NB4 (cell line): Measurements from ENCODE around the gene CUTC.

Source experiments
- CTCF ChIP-seq: IDR thresholded peaks from one replicate; pipeline ENCODE4 v1.5.1; 2012; ENCODE audit warnings: low read depth, low read length
- MAX ChIP-seq: IDR thresholded peaks from 2 replicates; pipeline ENCODE4 v1.6.1; 2011; ENCODE audit warnings: low read depth, low read length
- POLR2A ChIP-seq: IDR thresholded peaks from 2 replicates; pipeline ENCODE4 v1.6.1; 2011; ENCODE audit warnings: mild to moderate bottlenecking; ENCODE audit not compliant: insufficient read length; ENCODE audit errors: extremely low read depth

DNA sequence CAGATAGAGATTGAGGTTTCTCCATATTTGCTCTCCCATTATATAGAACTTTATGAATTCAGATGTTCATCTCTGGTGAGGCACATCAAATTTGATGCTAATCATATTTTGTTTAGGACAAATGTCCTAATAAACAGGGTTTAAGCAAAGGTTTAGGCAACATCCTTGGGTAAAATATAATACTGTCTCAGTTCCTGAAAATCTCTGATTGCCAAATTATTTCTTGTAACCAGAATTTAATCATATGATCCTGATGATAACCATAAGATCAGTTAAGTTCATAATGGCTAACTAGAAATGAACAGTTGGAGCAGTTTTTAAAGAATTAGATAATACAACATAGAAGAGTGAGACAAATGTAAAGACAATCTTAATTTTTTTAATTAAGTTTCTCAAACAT is 18.6 kb downstream of the CUTC start:
- TF ChIP-seq POLR2A (no peak), CTCF (no peak), MAX (no peak)
